Omental fat pad (tissue), 4 donors: ENCODE results near the gene FAP. TPM values are rescaled to one million over a fixed set of nuclear protein-coding genes. Genes with fewer than 3 reads are reported as not detected.

ENCODE experiments used
- ATAC-seq: fragments of 150-250 bp; one replicate; pipeline ENCODE4 v1.9.1; 2016; ENCODE audit warnings: mild to moderate bottlenecking, moderate library complexity; ENCODE audit not compliant: low FRiP score
- DNase-seq: peaks from one replicate; pipeline ENCODE4 v3.0.0-alpha.2; 2019; ENCODE audit warnings: low spot score
- total RNA-seq, 4 donors: library from RNA; depleted of rRNA; stranded (reverse); fragments of >200 nt; gene quantifications; one replicate each; pipeline ENCODE4 v1.1.0, GENCODE V29; 2016
- TF ChIP-seq, protein P1 (sequence below), 3 donors: fragments of 450-650 bp; IDR thresholded peaks; one replicate each; pipeline ENCODE4 v1.5.1; 2016 to 2017; ENCODE audit warnings: antibody characterized with exemption in 3 of 3, mild to moderate bottlenecking in 3 of 3, moderate library complexity in 2 of 3

FAP gene
- total RNA-seq, 4 donors from 2014 or later = 2.8 to 20.5 (median 9.1) TPM

DNA sequence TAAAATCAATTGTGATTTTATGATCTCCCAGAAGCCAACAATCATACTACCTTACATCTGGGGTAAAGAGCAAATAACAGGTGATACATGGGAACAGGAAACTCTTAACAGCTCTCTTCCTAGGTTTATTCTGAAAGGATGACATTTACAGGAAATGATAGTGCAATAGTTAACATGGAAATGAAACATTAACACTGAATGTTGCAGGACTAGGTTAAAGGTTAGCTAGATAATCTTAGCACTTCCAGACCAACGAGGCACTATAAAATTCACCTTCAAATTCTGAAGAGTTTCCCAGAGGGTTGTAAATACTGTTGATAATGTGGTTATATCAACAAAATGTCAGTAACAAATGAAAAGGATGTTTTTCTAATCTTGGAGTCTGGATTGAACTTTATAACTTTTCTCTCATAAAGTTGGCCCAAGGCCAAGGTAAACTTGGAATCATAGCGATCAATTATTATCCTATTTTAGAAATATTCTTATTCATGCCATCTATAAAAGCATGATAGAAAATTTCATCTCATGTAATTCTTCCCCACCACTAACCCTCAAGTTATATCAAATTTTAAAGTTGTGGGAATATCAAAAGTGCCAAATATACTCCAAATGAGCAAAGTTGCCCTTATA is 58.3 kb downstream of the FAP start:
- DNase-seq (no peak), ATAC-seq (no peak)
- TF ChIP-seq, protein P1, sequence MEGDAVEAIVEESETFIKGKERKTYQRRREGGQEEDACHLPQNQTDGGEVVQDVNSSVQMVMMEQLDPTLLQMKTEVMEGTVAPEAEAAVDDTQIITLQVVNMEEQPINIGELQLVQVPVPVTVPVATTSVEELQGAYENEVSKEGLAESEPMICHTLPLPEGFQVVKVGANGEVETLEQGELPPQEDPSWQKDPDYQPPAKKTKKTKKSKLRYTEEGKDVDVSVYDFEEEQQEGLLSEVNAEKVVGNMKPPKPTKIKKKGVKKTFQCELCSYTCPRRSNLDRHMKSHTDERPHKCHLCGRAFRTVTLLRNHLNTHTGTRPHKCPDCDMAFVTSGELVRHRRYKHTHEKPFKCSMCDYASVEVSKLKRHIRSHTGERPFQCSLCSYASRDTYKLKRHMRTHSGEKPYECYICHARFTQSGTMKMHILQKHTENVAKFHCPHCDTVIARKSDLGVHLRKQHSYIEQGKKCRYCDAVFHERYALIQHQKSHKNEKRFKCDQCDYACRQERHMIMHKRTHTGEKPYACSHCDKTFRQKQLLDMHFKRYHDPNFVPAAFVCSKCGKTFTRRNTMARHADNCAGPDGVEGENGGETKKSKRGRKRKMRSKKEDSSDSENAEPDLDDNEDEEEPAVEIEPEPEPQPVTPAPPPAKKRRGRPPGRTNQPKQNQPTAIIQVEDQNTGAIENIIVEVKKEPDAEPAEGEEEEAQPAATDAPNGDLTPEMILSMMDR (IDR thresholded peaks at IDR 0.05) = no peak

DNA sequence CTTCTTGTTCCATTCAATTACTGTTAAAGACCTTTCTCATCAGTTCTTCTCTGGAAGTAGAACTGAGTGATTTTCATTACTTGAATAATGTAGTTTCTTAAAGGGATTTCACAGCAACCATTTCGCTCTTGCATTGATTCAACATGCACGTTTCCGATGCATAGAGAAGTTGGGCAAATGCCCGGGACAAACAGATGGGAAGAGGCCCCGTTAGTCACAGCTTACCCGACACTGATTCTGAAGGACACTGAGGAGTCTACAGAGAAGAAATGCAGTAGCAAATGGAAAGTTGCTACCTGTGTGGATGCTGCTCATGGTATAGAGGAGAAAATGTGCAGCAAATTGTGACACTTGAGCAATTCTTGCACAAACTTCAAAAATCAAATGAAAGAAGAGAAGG is 58.9 kb downstream of the FAP start:
- no peak for ATAC-seq
- DNase-seq = no peak
- TF ChIP-seq, protein P1 (IDR thresholded peaks at IDR 0.05) = no peak

DNA sequence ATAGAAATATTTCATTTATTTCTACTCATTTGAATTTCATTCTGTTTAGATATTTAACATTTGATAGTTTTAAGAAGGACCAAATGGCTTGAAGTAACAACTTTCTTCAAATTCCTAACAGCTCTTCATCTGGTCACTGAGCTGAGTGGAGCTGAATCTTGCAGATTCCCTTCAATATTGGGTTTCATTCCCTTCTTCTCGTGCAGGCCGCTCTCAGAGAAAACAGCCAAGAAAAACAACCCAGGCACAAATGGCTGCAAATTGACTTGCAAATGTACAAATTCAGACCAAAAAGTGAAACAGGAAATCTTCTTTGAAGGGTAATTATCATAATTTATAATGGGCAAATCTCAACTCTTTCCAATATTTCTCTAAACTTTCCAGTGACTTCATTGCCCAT is 60.9 kb downstream of the FAP start:
- DNase-seq (no peak), ATAC-seq (no peak)
- TF ChIP-seq, protein P1 (IDR thresholded peaks at IDR 0.05) = no peak

DNA sequence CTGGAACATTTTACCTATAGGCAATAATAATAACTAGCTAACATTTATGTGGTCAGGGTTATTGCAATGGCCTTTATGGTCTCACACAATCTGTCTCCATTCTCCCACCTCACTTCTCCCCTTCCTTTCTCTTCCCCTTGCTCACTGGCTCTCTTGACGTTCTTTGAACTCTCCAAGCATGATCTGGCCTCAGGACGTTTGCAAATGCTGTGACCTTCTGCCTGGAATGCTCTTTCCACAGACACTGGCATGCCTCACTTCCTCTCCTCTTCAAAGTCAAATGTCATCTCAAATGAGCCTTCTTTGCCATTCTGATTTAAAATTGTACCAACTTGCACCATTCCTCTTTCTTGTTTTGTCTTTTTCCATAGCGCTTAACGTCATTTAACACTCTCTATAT is 65.9 kb downstream of the FAP start:
- TF ChIP-seq, protein P1 (IDR thresholded peaks at IDR 0.05) = no peak
- ATAC-seq (no peak), DNase-seq (no peak)

DNA sequence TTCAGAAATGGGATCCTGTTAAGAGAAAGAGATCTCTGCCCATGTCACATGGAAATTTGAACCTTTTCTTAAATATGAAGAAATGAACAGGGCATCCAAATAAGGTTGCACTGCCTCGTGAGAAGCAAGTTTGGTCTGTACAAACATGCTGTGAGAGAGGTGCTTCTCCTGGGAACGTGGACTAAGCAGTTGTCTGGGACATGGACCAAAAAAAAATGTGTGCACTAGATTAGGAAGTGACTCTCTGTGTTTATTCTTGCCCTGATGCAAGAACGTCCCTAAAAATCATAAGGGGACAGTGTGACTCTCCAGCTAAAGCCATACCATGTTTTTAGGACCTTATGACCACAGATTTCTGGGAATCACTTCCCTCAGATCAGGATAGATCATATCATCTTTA is 67.5 kb downstream of the FAP start:
- no peak for ATAC-seq
- TF ChIP-seq, protein P1 (IDR thresholded peaks at IDR 0.05) = no peak

DNA sequence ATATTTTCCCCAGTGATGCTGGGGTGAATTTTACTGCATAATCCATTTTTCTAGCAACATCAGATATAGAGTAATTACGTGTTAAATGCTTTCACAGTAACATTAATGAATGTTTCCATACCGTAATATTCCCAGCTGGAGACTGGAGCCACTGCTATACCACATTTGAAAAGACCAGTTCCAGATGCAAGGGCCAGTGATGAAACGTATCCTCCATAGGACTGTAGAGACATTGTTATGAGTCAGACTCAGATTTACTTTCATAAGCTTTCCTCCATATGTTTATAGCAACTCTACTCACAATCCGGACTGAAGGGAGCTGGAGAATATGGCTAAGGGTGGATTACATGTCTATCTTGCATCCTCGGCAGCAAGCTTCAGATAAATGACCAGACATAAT is 68.5 kb downstream of the FAP start:
- ATAC-seq = no peak
- TF ChIP-seq, protein P1 (IDR thresholded peaks at IDR 0.05) = no peak
- no peak for DNase-seq

More for the DNA sequence above, 67.5 kb downstream of the FAP start:
- DNase-seq = no peak

DNA sequence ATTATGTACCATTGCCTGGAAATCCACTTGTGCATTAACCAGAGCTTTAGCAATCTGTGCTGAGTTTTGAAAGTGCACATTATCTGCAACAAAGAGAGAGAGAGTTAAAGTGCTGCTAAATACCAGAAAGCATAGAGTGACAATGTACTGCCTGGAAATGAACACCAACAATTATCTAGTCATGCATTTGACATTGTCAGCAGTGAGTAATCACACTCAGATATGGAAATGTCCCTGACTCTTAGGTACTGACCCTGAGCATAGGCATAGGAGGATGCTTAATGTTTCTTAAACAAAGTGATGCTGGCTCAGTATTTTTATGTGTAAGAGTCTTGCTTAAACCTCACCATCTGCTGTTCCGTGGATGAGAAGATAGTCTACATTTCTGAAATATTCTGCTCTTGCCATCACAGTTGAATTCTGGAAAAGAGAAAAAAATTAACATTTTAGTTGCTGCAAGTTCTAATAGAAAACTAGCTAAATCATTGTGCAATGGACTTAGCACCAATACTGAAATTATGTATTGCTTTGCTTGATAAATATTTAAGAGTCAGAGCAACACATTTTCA is 70.4 kb downstream of the FAP start:
- ATAC-seq (no peak), DNase-seq (no peak)
- TF ChIP-seq, protein P1 (IDR thresholded peaks at IDR 0.05) = no peak
